Activated T-cell treated with anti-CD3 and anti-CD28 coated beads, Interleukin-2, amount 50 U/mL, for 48 hours (primary cell): Measurements from ENCODE around the gene ADI1.
"Not testable (repeated sequence)": the region's sequence is repeated elsewhere in the genome, so short reads cannot be mapped to it uniquely, and the experiment has no call there.

Source experiments
- DNase-seq, 2 experiments: peaks; one replicate each; pipeline ENCODE4 v3.0.0-alpha.2; 2020

ADI1 gene

DNA sequence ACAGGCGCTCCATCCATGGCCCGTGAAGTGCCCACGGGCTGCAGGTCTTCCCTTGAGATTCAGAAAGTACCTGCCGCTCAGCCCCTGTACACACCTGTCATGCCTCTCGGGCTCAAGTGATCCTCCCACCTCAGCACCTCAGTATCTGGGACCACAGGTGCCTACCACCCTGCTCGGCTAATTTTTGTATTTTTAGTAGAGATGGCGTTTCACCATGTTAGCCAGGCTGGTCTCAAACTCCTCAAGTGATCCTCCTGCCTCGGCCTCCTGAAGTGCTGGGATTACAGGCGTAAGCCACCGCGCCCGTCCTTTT is 26.9 kb downstream of the ADI1 start:
- not testable (repeated sequence) for DNase-seq

GRCh38 chr2:3491716-3492474 is 27.4 kb downstream of the ADI1 start:
- DNase-seq: no peak

GRCh38 chr2:3491306-3491705 is 28.0 kb downstream of the ADI1 start:
- DNase-seq: no peak

GRCh38 chr2:3490191-3491170 is 28.9 kb downstream of the ADI1 start:
- no peak for DNase-seq

DNA sequence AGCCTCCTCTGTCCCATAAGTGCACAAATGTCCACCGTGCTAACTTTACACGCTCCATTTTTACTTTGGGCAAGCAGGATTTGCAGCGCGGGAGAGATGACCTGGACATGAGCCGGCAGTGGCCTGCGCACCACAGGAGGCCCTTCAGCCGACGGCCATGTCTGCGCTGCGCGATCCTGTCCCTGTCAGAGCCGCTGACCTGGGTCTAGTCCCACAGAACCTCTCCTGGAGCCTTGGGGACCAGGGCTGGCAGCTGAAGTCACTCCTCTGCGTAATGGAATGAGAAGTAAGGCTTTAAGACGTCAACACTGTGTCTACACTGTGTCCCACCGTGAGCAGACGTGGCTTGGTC is 29.6 kb downstream of the ADI1 start:
- no peak for DNase-seq

DNA sequence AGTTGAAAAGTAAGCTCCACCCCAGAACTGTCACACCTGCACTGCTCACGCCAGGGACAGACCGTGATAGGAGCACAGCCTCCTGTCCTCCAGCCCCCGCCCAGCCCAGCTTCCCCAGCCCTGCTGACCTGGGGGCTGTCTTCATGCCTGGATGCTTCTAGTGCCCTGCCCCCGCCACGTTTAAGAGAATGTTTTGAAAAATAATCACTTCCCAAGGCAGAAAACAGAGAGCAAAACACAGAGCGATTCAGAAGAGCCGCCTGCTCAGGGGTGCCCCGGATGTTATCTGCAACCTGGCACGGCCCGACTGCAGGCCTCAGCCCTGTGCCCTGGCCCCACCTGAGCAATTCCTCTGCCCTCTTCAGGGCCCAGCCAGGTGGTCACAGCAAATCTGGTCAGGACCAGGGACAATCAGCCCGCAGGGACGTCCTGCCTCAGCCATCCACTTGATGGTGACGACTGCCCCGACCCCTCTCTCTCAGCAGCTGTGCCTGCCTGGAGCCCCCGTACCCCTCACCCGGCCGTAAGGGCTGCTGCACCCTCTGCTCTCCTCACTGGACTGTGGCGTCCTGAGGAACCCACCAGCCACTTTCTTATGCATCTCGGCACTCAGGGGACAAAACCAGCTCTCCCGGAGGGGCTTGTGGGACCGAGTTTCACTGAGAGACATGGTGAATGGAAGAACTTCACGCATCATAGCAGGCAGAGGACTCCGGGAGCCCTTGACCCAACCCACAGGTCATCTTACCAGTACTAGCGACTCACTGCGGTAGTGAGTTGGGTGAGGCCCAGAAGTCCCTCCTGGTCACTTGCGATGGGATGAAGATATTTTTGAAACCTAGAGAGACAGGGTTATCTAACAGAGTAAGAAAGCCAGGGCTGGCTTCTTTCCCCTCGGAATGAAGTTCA is 30.2 kb downstream of the ADI1 start:
- no peak for DNase-seq

DNA sequence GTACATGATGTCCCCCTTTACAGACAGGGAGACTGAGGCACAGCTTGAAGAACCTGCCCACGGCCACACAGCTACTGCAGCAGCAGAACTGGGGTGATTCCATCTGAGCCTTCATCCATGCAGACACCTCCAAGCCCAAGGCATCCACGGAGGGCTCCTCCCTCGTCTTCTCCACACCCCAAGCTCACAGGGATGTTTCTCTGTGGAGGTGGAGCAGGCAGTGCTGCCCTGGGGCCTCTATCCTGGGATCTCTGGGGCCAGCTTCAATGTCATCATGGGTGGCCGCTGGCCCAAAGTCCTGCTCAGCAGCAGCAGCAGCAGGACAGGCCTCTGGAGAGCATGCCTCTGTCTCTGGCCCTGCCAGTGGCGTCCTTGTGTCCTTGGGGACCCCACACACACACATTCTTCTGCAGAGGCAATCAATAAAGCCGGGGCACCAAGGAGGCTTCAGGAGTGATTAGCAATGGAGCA is 31.2 kb downstream of the ADI1 start:
- no peak for DNase-seq

GRCh38 chr2:3487432-3487831 is 31.9 kb downstream of the ADI1 start:
- no peak for DNase-seq

DNA sequence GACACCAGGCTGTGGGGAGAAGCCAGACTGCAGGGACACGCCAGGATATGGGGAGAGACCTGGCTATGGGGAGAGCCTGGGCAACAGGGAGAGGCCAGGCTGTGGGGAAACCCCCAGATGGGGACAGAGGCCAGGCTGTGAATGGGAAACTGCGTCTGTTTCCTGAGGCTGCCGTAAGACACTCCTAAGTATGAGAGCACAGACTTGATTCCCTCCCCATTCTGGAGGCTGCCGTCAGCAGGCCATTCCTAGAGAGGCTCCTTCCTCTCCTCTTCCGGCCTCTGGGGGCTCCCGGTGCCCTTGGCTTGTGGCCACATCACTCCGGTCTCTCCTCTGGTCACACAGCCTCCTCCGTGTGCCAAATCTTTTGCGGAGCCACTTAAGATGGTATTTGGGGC is 32.3 kb downstream of the ADI1 start:
- no peak for DNase-seq

GRCh38 chr2:3486047-3487027 is 33.0 kb downstream of the ADI1 start:
- DNase-seq: no peak

DNA sequence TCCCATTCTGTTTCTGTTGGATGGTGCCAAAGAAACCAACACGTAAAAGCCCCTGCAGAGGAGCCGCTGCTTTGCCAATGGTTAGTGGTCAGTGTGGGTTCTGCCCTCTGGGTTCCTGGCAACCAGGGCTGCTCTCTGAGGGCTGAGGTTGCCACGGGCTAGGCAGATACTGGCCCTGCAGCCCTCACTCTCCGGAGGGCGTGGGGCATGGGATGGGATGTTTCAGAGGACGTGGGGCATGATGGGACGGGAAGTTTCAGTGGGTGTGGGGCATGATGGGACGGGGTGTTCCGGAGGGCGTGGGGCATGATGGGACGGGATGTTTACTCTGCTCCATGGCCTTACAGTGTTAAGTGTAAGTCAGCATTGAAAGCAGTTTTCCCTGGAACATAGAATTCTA is 34.2 kb downstream of the ADI1 start:
- DNase-seq: no peak

- no peak for DNase-seq
Measured at GRCh38 chr2:3483986-3484960, 35.1 kb downstream of the ADI1 start.

DNA sequence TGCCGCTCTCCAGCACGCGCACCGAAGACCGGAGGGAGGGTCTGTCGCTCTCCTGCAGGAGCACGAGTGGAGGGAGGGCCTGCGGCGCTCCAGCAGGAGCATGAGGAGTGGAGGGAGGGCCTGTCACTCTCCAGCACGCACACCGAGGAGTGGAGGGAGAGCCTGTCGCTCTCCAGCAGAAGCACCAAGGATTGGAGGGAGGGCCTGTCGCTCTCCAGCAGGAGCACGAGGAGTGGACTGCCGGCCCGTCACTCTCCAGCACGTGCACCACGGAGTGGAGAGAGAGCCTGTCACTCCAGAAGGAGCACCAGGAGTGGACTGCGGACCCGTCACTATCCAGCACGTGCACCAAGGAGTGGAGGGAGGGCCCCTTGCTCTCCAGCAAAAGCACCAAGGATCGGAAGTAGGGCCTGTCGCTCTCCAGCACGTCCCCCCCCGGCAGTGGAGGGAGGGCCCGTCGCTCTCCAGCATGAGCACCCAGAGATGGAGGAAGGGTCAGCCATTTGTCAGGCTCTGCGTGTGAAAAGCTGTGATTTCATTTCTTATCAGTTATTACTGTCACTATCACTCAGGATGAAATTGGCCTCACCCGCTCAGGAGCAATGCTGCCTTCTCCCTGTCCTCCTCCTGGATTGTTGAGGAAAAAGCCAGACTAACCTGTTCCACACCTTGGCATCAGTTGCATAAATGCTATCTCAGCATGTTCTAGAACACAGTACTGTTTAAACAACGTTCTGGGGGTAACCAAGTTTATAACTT is 35.9 kb downstream of the ADI1 start:
- DNase-seq: no peak

- DNase-seq: no peak
Measured at GRCh38 chr2:3482363-3482821, 36.9 kb downstream of the ADI1 start.

- no peak for DNase-seq
Measured at GRCh38 chr2:3481736-3482362, 37.5 kb downstream of the ADI1 start.

DNA sequence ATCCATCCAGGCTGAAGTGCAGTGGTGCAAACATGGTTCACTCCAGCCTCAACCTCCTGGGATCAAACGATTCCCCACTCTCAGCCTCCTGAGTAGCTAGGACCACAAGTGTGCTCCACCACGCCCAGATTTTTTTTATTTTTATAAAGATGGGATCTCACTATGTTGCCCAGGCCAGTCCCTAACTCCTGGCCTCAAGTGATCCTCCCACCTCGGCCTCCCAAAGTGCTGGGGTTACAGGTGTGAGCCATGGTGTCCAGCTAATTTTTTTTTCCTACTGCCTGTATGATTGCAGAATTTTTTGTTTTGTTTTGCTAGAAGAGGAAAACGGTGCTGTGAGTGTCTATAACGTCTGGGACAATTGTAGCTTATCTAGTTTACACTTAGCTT is 38.3 kb downstream of the ADI1 start:
- DNase-seq: no peak

- DNase-seq: no peak
Measured at GRCh38 chr2:3480352-3481010, 38.9 kb downstream of the ADI1 start.
